ENCODE data around the gene TCP10L.

Gene TCP10L

DNA sequence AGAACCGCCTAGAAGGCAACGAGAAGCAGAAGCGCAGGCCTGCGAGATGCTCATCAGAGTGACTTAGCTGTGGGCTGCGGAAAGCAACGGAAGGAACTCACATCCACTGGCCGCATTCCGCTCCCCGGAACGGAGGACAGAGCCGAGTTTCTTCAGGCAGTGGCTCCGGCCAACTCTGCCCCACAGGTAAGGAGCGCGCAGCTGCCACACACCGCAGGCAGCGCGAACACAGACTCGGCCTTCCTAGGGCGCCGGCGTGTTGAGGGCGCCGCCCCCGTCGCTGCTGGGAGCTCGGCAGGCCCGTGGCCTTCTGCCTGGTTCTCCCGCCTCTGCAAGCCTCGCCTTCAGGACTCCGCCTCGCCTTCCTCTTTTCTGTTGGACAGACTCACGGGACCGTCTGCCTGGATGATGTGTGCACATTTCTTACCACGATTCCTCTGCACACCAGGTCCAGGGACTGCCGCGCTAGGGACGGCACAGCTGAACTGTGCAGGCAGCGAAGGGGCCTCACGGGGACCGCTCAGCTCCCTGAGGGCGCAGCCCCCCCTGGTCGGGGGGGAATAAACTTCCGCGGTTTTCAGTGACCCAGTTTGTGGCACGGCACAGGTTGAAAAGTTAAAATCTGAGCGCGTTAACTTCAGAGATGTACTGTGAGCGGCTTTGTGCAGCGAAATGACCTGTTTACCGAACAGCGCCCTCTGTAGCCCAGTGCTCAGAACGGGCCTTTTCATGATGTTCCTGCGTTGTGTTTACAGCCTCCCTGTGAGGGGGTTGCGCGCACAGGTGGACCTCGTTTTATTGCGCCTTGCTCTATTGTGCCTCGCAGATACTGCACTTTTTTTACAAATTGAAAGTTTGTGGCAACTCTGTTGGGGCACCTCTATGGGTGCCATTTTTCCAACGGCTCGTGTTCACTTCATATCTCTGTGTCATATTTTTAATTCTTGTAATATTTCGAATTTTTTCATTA is 15.8 kb downstream of the TCP10L start:
- H2BK12ac ChIP-seq (ENCODE audit: low read length in 2 of 2) = no peak overlapping the region
- H3K9me3 ChIP-seq (ENCODE audit: control insufficient read depth, low read length) = peaks cover 7% of the 10 kb centered on the region
- peaks cover 6% of the 10 kb centered on the region for H3K4me1 ChIP-seq (ENCODE audit: control insufficient read depth, insufficient read depth, low read depth, low read length)
- no peak overlapping the region for H3K4ac ChIP-seq (ENCODE audit: low read depth in 1 of 2, low read length in 2 of 2)
- no peaks in the 10 kb centered on the region for H3K79me1 ChIP-seq (replicated peaks; ENCODE audit: low read length, poor library complexity, severe bottlenecking)
- peak overlapping the region; percentile 47 for H2AFZ ChIP-seq (ENCODE audit: low read depth, low read length)
- peak; percentile 78 for DNase-seq
- H2BK15ac ChIP-seq (ENCODE audit: low read depth, poor library complexity, severe bottlenecking) = peak overlapping the region; percentile 26
- H4K8ac ChIP-seq (ENCODE audit: low read length) = peak overlapping the region; percentile 13
- H3K4me3 ChIP-seq (ENCODE audit: insufficient read depth in 1 of 2, low read depth in 1 of 2, low read length in 2 of 2) = peak overlapping the region; percentile 53 to 83
- H3K18ac ChIP-seq (ENCODE audit: low read depth in 1 of 2, low read length in 2 of 2) = peak overlapping the region in 1 of 2 experiments; percentile 42
- WGBS = 4% methylated on average over 58 of the region's 61 CpGs
- H3K27ac ChIP-seq (ENCODE audit: low read length, poor library complexity, severe bottlenecking) = peak overlapping the region; percentile 17
- peak overlapping the region; percentile 86 for H3K9ac ChIP-seq (ENCODE audit: low read length)
- H3K23ac ChIP-seq (ENCODE audit: low read length in 2 of 2) = no peak overlapping the region
- peak overlapping the region; percentile 92 for H3K4me2 ChIP-seq (ENCODE audit: low read length, poor library complexity, severe bottlenecking)
- H4K91ac ChIP-seq (ENCODE audit: low read length) = no peak overlapping the region
- no peak overlapping the region for H2BK5ac ChIP-seq (ENCODE audit: low read depth, low read length, poor library complexity, severe bottlenecking)
- no peak overlapping the region for H2BK120ac ChIP-seq (ENCODE audit: low read depth, low read length)
- H2AK5ac ChIP-seq (ENCODE audit: low read length, severe bottlenecking) = no peak overlapping the region
- H3K14ac ChIP-seq (ENCODE audit: low read length in 2 of 2) = no peak overlapping the region
- H3K27me3 ChIP-seq (ENCODE audit: control insufficient read depth in 1 of 2, insufficient read depth in 1 of 2, low read length in 2 of 2) = peaks cover 8 to 13% of the 10 kb centered on the region in 2 experiments
- H3K36me3 ChIP-seq (ENCODE audit: control insufficient read depth in 1 of 2, insufficient read depth in 2 of 2, low read depth in 1 of 2, low read length in 2 of 2) = no peaks in the 10 kb centered on the region

DNA sequence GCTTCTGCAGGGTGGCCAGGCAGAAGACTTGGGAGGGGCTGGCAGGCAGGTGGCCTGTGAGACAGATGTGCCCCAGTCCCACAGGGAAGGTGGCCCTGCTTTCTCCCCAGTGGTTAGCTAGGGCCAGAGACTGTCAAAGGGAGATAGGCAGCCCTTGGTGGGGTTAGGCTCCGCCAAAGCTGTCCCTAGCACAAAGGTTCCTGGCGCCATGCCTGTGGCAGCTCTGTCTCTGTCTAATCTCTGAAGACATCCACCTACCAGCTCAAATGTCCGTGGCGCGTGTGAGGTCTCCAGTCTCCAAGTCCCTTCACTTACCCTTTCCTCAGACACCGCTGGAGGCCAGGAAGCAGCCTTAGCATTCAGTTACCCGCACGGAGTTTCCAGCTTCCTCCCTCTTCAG is 17.7 kb downstream of the TCP10L start:
- Histone ChIP-seq H3K18ac (ENCODE audit: low read depth in 1 of 2, low read length in 2 of 2) (no peak overlapping the region), H4K8ac (ENCODE audit: low read length) (no peak overlapping the region), H3K27me3 (ENCODE audit: control insufficient read depth in 1 of 2, insufficient read depth in 1 of 2, low read length in 2 of 2) (peaks cover 0 to 1% of the 10 kb centered on the region in 2 experiments), H3K4me3 (ENCODE audit: insufficient read depth in 1 of 2, low read depth in 1 of 2, low read length in 2 of 2) (no peak overlapping the region), H3K14ac (ENCODE audit: low read length in 2 of 2) (no peak overlapping the region), H4K91ac (ENCODE audit: low read length) (no peak overlapping the region), H2AFZ (ENCODE audit: low read depth, low read length) (no peak overlapping the region), H2BK12ac (ENCODE audit: low read length in 2 of 2) (no peak overlapping the region), H3K4me2 (ENCODE audit: low read length, poor library complexity, severe bottlenecking) (no peak overlapping the region), H2BK15ac (ENCODE audit: low read depth, poor library complexity, severe bottlenecking) (no peak overlapping the region), H3K4ac (ENCODE audit: low read depth in 1 of 2, low read length in 2 of 2) (no peak overlapping the region), H2BK5ac (ENCODE audit: low read depth, low read length, poor library complexity, severe bottlenecking) (no peak overlapping the region), H3K27ac (ENCODE audit: low read length, poor library complexity, severe bottlenecking) (no peak overlapping the region), H3K36me3 (ENCODE audit: control insufficient read depth in 1 of 2, insufficient read depth in 2 of 2, low read depth in 1 of 2, low read length in 2 of 2) (no peaks in the 10 kb centered on the region), H3K9me3 (ENCODE audit: control insufficient read depth, low read length) (peaks cover 8% of the 10 kb centered on the region), H3K9ac (ENCODE audit: low read length) (no peak overlapping the region), H3K79me1 (replicated peaks; ENCODE audit: low read length, poor library complexity, severe bottlenecking) (no peaks in the 10 kb centered on the region), H2AK5ac (ENCODE audit: low read length, severe bottlenecking) (no peak overlapping the region), H3K23ac (ENCODE audit: low read length in 2 of 2) (no peak overlapping the region), H2BK120ac (ENCODE audit: low read depth, low read length) (no peak overlapping the region), H3K4me1 (ENCODE audit: control insufficient read depth, insufficient read depth, low read depth, low read length) (peaks cover 6% of the 10 kb centered on the region)
- no peak for DNase-seq
- WGBS = 88% methylated on average over 6 of the region's 8 CpGs

DNA sequence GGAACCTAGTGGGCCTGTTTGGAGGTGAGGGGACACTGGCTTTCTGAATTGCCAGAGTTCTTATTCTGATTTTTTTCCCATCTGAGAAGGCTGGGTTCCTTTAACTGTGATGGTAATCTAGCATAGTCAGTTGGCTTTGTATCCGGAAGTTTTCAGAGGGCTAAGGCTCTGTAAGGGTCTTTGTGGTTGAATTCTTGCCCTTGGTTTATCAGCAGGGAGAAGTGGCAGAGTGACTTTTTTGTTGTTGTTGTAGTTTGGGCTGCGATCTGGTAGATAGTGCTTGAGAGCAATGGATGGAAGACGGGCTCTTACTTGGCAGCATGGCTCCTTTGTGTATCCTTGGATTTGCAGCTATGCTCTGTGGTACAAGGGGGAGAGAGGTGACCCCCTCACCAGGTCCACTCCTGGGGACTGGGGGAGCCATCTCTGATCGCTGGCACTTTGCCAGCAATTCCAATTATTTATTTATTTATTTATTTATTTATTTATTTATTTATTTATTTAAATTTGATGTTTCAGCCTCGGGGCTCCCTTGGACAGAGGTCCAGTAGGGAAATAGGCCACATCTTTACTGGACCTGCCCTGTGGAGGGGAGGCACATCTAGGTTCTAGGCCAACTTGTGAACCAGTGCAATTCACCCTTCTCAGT is 18.5 kb downstream of the TCP10L start:
- Histone ChIP-seq H3K36me3 (ENCODE audit: control insufficient read depth in 1 of 2, insufficient read depth in 2 of 2, low read depth in 1 of 2, low read length in 2 of 2) (no peaks in the 10 kb centered on the region), H3K4me3 (ENCODE audit: insufficient read depth in 1 of 2, low read depth in 1 of 2, low read length in 2 of 2) (no peak overlapping the region), H3K4ac (ENCODE audit: low read depth in 1 of 2, low read length in 2 of 2) (no peak overlapping the region), H2BK120ac (ENCODE audit: low read depth, low read length) (no peak overlapping the region), H2BK5ac (ENCODE audit: low read depth, low read length, poor library complexity, severe bottlenecking) (no peak overlapping the region), H4K8ac (ENCODE audit: low read length) (no peak overlapping the region), H3K27me3 (ENCODE audit: control insufficient read depth in 1 of 2, insufficient read depth in 1 of 2, low read length in 2 of 2) (no peaks in the 10 kb centered on the region), H3K4me1 (ENCODE audit: control insufficient read depth, insufficient read depth, low read depth, low read length) (peaks cover 6% of the 10 kb centered on the region), H3K18ac (ENCODE audit: low read depth in 1 of 2, low read length in 2 of 2) (no peak overlapping the region), H3K4me2 (ENCODE audit: low read length, poor library complexity, severe bottlenecking) (no peak overlapping the region), H3K23ac (ENCODE audit: low read length in 2 of 2) (no peak overlapping the region), H3K14ac (ENCODE audit: low read length in 2 of 2) (no peak overlapping the region), H3K79me1 (replicated peaks; ENCODE audit: low read length, poor library complexity, severe bottlenecking) (no peaks in the 10 kb centered on the region), H2BK15ac (ENCODE audit: low read depth, poor library complexity, severe bottlenecking) (no peak overlapping the region), H2BK12ac (ENCODE audit: low read length in 2 of 2) (no peak overlapping the region), H2AFZ (ENCODE audit: low read depth, low read length) (no peak overlapping the region), H3K9me3 (ENCODE audit: control insufficient read depth, low read length) (peaks cover 8% of the 10 kb centered on the region), H4K91ac (ENCODE audit: low read length) (no peak overlapping the region), H3K9ac (ENCODE audit: low read length) (no peak overlapping the region), H3K27ac (ENCODE audit: low read length, poor library complexity, severe bottlenecking) (no peak overlapping the region), H2AK5ac (ENCODE audit: low read length, severe bottlenecking) (no peak overlapping the region)
- 93% methylated on average over 4 of the region's 5 CpGs for WGBS
- DNase-seq = no peak

DNA sequence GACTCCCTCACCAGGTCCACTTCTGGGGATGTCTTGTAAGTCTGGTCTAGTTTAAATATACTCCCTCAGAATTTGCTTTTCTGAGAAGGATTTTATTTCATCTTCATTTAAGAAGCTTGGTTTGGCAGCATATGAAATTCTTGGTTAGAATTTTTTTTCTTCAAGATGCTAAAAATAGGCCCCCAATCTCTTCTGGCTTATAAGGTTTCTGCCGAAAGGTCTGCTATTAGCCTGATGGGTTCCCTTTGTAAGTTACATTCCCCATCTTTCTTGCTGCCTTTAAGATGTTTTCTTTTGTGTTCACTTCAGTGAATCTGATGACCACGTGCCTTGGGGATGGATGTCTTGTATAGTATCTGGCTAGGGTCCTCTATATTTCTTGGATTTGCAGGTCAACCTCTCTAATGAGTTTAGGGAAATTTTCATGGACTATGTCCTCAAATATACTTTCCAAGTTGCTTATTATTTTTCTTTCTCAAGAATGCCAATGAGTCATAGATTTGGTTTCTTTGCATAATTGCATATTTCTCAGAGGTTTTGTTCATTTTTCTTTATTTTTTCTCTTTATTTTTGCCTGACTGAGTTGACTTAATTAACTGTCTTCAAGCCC is 19.4 kb downstream of the TCP10L start:
- Histone ChIP-seq H3K4me2 (ENCODE audit: low read length, poor library complexity, severe bottlenecking) (no peak overlapping the region), H3K27ac (ENCODE audit: low read length, poor library complexity, severe bottlenecking) (no peak overlapping the region), H3K9me3 (ENCODE audit: control insufficient read depth, low read length) (peaks cover 8% of the 10 kb centered on the region), H3K23ac (ENCODE audit: low read length in 2 of 2) (no peak overlapping the region), H3K4me1 (ENCODE audit: control insufficient read depth, insufficient read depth, low read depth, low read length) (peaks cover 6% of the 10 kb centered on the region), H3K9ac (ENCODE audit: low read length) (no peak overlapping the region), H4K8ac (ENCODE audit: low read length) (no peak overlapping the region), H3K18ac (ENCODE audit: low read depth in 1 of 2, low read length in 2 of 2) (no peak overlapping the region), H2AFZ (ENCODE audit: low read depth, low read length) (no peak overlapping the region), H4K91ac (ENCODE audit: low read length) (no peak overlapping the region), H2BK15ac (ENCODE audit: low read depth, poor library complexity, severe bottlenecking) (no peak overlapping the region), H2BK120ac (ENCODE audit: low read depth, low read length) (no peak overlapping the region), H3K14ac (ENCODE audit: low read length in 2 of 2) (no peak overlapping the region), H3K36me3 (ENCODE audit: control insufficient read depth in 1 of 2, insufficient read depth in 2 of 2, low read depth in 1 of 2, low read length in 2 of 2) (no peaks in the 10 kb centered on the region), H3K27me3 (ENCODE audit: control insufficient read depth in 1 of 2, insufficient read depth in 1 of 2, low read length in 2 of 2) (no peaks in the 10 kb centered on the region), H3K79me1 (replicated peaks; ENCODE audit: low read length, poor library complexity, severe bottlenecking) (no peaks in the 10 kb centered on the region), H3K4me3 (ENCODE audit: insufficient read depth in 1 of 2, low read depth in 1 of 2, low read length in 2 of 2) (no peak overlapping the region), H2AK5ac (ENCODE audit: low read length, severe bottlenecking) (no peak overlapping the region), H2BK12ac (ENCODE audit: low read length in 2 of 2) (no peak overlapping the region), H2BK5ac (ENCODE audit: low read depth, low read length, poor library complexity, severe bottlenecking) (no peak overlapping the region), H3K4ac (ENCODE audit: low read depth in 1 of 2, low read length in 2 of 2) (no peak overlapping the region)
- 93% methylated on average over 1 of the region's 2 CpGs for WGBS
- no peak for DNase-seq
